Left renal pelvis (tissue), 4 donors: ENCODE results near the gene MGRN1. TPM values are rescaled to one million over a fixed set of nuclear protein-coding genes. Genes with fewer than 3 reads are reported as not detected.
"Not testable (repeated sequence)": the region's sequence is repeated elsewhere in the genome, so short reads cannot be mapped to it uniquely, and the experiment has no call there.

Experiments
- DNase-seq, 4 donors: peaks; one replicate each; pipeline ENCODE4 v3.0.0-alpha.2; 2013; ENCODE audit warnings: low read depth in 4 of 4, low spot score in 3 of 4
- polyA plus RNA-seq, 4 donors: library from polyadenylated mRNA; unstranded; fragments of 120-200 nt; gene quantifications; one replicate each; pipeline ENCODE4 v1.2.1, GENCODE V29; 2013; ENCODE audit not compliant: insufficient read length in 4 of 4

The MGRN1 gene
- polyA plus RNA-seq, 4 donors, result 38.7 to 70.3 (median 53.1) TPM

- DNase-seq, result no peak
Observed at GRCh38 chr16:4649744-4650442, 25.3 kb downstream of the MGRN1 start.

- not testable (repeated sequence) for DNase-seq
Observed at GRCh38 chr16:4650443-4651074, 25.9 kb downstream of the MGRN1 start.

GRCh38 chr16:4651827-4652226 lies 27.2 kb downstream of the MGRN1 start:
- no peak for DNase-seq

- DNase-seq, result no peak
Observed at GRCh38 chr16:4652561-4652960, 27.9 kb downstream of the MGRN1 start.

- no peak for DNase-seq
Observed at GRCh38 chr16:4654011-4654963, 29.7 kb downstream of the MGRN1 start.

DNA sequence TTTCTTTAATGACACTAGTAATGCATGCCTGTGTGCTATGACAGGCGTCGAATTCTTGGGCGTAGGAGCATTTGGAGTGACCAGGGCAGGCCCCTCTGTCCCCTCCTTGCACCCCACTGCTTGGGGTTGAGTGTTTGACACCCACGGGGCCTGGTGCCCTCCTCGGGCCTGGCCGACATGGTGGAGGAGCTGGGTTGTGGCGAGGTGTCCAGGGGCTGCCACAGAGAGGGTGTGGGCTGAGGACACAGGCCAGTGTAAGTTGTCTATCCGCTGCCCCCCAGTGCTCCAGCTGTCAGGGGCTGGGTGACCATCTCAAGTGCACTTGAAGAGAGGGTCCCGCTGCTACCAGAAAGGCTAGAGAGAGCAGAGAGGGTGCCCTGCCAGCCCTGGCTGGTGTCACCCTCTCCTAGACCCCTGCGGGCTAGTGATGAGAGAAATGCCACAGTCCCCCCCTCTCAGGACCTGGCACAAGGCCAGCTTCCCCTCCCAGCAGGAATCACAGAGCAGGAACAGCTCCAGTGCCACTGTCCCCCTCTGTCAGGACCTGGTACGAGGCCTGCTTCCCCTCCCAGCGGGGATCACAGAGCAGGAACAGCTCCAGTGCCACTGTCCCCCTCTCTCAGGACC lies 30.5 kb downstream of the MGRN1 start:
- no peak for DNase-seq

- DNase-seq, result no peak
Observed at GRCh38 chr16:4655801-4656200, 31.2 kb downstream of the MGRN1 start.

GRCh38 chr16:4656221-4656620 lies 31.6 kb downstream of the MGRN1 start:
- no peak for DNase-seq

DNA sequence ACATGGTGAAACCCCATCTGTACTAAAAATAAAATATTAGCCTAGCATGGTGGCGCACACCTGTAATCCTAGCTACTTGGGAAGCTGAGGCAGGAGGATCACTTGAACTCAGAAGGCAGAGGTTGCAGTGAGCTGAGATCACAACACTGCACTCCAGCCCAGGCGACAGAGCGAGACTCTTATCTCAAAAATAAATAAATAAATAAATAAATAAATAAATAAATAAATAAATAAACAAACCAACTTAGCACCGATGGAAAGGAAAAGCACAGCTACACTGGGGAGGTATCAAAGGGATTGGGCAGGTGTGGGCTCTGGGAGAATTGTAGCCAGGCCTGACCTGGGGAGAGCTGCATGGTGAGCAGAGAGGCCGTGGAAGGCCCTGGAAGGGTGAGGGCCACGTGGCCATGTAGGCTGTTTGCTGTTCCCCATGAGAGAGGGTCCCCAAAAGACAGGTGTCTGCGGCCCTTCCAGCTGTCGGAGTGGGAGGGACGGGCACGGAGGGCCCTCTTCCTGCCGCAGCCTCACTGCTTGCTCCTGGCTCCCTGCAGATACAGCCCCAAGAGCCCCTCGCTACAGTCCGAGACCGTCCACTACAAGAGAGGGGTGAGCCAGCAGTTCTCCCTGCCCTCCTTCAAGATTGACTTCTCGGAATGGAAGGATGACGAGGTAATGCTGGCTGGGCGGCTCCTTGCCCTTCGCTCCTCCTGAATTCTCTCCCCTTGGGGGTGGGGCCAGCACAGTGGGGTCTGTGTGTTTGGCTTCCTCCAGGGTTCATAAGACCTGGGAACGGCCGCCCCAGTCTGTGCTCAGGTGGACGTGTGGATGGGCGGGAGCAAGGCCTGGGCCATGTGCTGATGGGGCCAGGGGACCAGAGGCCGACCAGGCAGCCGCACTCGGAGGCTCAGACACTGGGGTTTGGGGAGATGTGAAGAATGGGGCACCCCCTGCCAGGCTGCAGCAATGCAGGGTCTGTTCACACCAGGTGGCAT lies 32.4 kb downstream of the MGRN1 start:
- DNase-seq, result no peak

DNA sequence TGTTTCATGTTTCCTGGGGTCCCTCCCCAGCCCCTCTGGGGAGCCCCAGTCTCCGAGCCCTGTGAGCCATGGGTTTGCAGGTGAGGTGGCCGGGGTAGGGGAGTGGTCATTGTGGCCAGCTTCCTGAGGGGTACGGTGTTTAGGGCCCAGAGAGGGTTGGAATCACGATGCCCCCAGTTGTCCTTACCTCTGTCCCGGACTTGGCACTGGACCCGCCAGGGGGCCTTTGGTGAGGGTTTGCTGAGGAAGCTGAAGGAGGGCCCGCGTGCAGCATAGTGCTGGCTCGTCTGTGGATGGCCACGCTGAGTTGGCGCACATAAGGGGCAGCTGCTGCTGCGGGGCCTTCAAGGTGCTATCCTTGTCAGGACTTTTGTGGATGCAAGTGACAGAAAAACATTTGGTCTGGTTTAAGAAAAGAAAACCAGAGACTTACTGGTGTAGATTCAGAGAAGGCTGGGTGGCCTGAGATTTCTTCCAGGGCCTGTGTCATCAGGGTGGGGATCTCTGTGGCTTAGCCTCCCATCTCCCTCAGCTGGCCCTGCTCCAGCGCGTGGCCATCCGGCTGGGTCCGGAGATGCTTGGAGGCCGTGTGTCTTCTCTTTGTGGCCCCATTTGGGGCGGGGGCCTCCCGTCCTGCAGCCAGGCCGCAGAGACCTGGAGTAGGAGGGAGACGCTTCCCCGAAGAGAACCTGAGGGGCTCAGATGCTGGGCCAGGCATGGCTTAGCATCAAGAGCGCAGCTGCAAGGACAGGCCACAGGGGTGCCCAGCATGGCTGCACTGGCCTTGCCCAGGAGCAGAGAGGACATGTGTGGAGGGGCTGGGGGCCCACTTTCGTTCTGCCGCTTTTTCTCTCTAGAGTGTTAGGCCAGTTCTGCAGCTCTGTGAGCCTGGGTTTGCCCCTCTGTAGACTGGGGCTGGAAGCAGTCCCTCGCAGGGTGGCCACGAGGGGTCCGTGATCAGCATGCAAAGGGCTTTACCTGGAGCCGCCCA lies 35.0 kb downstream of the MGRN1 start:
- no peak for DNase-seq

DNA sequence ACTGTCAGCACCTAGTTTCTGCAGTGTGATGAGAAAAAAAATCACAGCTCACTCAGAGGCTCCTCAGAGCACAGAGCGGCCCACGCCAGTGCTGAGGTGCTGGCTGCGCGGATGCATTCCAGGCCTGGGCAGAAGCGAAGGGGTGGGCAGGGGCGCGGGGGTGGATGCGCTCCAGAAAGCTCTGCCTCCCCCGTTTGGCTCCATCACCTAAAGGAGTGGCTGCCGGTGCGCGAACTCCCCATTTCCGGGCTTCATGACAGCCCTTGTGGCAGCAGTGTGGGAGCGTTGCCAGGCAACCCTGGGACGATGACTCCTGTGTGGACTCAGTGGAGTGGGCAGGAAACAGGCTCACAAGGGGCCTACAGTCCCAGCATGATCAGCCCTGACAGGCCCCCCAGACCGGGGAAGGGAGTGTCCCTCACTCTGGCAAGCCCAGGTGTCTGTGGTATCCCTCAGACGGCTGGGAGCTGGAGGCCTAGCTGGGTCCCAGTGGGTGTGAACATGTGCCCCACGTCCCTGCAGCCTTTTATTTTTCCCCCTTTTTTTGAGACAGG lies 35.9 kb downstream of the MGRN1 start:
- peak; percentile 51 to 76 (median 66) for DNase-seq

DNA sequence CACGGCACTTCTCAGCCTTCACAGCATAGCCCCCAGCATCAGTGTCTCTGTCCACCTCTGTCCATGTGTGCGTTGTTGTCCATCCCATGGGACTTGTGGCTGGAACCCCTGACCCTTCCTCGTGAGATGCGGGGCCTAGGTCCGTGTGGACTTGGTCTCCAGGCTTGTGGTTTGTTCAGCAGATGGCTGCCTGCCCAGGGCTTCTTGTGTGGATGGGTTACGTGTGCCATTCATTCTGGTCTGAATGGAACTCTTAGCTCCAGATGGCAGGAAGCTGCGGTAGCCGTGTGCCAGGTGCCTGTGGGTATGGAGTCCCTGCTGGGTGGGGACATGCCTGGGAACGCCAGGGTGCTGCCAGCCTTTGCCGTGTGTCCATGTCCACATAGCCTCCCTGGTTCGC lies 37.0 kb downstream of the MGRN1 start:
- no peak for DNase-seq

DNA sequence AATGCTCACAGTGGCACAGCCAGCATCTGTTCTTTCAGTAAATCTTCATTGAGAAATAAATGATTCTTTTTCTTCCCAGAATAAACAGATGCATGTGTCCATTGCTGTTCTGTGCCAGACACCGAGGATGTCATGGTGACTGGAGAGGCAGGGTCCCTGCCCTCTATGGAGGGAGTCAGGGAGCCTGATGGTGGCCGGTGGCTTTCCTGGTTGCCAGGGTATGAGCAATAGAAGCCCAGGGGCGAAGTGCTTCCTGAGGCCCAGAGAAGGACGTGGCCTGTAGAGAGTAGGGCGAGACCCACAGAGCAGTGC lies 38.8 kb downstream of the MGRN1 start:
- no peak for DNase-seq

DNA sequence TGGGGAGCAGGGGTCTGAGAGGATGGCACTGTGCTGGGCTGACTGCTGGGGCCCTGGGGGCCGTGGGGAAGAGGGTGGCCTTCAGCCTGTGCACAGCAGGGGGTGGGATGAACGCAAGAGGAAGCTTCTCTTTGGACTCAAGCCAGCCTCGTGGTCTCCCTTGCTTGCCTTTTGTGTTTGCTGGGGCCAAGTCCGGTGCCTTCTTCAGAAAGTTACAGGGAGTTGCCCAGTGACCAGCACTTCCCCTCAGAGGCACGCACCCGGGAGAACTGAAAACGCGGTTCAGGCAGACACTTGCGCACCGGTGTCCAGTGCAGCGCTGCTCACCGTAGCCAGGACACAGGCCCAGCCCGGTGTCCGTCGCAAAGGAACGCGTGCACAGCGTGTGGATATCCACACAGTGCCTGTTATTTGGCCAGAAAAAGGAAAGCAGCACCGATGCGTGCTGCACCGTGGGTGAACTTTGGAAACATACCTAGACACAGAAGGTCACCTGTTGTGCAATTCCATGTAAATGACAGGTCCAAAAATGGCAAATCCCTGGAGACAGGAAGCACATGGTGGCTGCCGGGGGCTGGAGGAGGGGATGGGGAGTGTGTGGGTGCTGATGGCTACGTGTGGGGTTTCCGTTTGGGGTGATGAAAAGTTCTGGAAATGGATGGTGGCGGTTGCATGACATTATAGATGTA lies 39.3 kb downstream of the MGRN1 start:
- DNase-seq, result no peak

- DNase-seq, result no peak
Observed at GRCh38 chr16:4664538-4665418, 40.2 kb downstream of the MGRN1 start.

DNA sequence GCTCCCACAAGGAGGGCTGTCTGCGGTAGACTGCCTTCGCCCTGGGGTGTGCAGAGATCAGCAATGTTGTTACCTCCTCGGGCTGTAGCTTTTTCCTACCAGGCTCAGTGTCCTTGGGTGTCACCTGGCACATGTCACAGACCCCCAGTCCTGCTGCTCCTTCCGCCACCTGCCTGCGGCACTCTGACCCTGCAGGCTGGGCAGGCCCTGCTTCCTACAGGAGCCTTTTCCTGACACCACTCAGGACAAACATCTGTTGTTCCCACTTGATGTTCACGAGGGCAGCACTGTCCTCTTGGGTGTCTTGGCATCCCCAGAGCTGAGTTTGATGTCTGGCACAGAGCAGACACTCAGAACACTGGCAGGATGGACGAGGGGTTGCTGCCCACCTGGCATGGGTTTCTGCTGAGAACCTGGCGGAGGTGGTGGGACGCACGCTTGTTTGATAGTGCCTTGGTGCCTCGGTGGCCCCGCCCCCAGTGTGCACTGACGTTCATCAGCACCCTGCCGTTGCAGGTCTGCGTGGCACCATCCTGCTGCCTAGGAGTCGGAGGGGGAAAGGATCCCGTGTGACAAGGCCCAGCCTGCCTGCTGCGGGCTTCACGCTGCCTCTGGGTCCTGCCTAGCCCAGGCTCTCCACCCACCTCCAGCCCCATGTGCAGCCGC lies 42.0 kb downstream of the MGRN1 start:
- DNase-seq, result no peak
